ENCODE results near the gene CASQ2.

CASQ2 gene

GRCh38 chr1:115729756-115730155 lies 38.8 kb downstream of the CASQ2 start:
- no peak for DNase-seq (ENCODE audit: low read depth, low spot score)

GRCh38 chr1:115728341-115728740 lies 40.2 kb downstream of the CASQ2 start:
- no peak for DNase-seq (ENCODE audit: low read depth, low spot score)

- peak; percentile 84 for DNase-seq (ENCODE audit: low read depth, low spot score)
Observed at GRCh38 chr1:115727706-115728249, 40.7 kb downstream of the CASQ2 start.

- no peak for DNase-seq (ENCODE audit: low read depth, low spot score)
Observed at GRCh38 chr1:115726570-115726969, 41.9 kb downstream of the CASQ2 start.

GRCh38 chr1:115726161-115726560 lies 42.4 kb downstream of the CASQ2 start:
- no peak for DNase-seq (ENCODE audit: low read depth, low spot score)

GRCh38 chr1:115725600-115725999 lies 42.9 kb downstream of the CASQ2 start:
- no peak for DNase-seq (ENCODE audit: low read depth, low spot score)

GRCh38 chr1:115723756-115724155 lies 44.8 kb downstream of the CASQ2 start:
- no peak for DNase-seq (ENCODE audit: low read depth, low spot score)

- DNase-seq (ENCODE audit: low read depth, low spot score), result no peak
Observed at GRCh38 chr1:115722221-115722620, 46.3 kb downstream of the CASQ2 start.

- DNase-seq (ENCODE audit: low read depth, low spot score), result no peak
Observed at GRCh38 chr1:115719285-115719684, 49.2 kb downstream of the CASQ2 start.

GRCh38 chr1:115718011-115718754 lies 50.3 kb downstream of the CASQ2 start:
- DNase-seq (ENCODE audit: low read depth, low spot score), result no peak

GRCh38 chr1:115717541-115717940 lies 51.0 kb downstream of the CASQ2 start:
- DNase-seq (ENCODE audit: low read depth, low spot score), result no peak

GRCh38 chr1:115714572-115715141 lies 53.9 kb downstream of the CASQ2 start:
- no peak for DNase-seq (ENCODE audit: low read depth, low spot score)

- no peak for DNase-seq (ENCODE audit: low read depth, low spot score)
Observed at GRCh38 chr1:115713906-115714305, 54.6 kb downstream of the CASQ2 start.

GRCh38 chr1:115712911-115713609 lies 55.5 kb downstream of the CASQ2 start:
- DNase-seq (ENCODE audit: low read depth, low spot score), result no peak

- no peak for DNase-seq (ENCODE audit: low read depth, low spot score)
Observed at GRCh38 chr1:115710859-115711624, 57.5 kb downstream of the CASQ2 start.

- no peak for DNase-seq (ENCODE audit: low read depth, low spot score)
Observed at GRCh38 chr1:115706587-115707425, 61.7 kb downstream of the CASQ2 start.

- DNase-seq (ENCODE audit: low read depth, low spot score), result no peak
Observed at GRCh38 chr1:115705963-115706362, 62.6 kb downstream of the CASQ2 start.

GRCh38 chr1:115705085-115705951 lies 63.2 kb downstream of the CASQ2 start:
- DNase-seq (ENCODE audit: low read depth, low spot score), result no peak

- no peak for DNase-seq (ENCODE audit: low read depth, low spot score)
Observed at GRCh38 chr1:115702959-115703358, 65.6 kb downstream of the CASQ2 start.

GRCh38 chr1:115701090-115701489 lies 67.4 kb downstream of the CASQ2 start:
- DNase-seq (ENCODE audit: low read depth, low spot score), result no peak

Measured in brain pericyte (primary cell).